Epidermal melanocyte (primary cell): Measurements from ENCODE around the gene TBRG1.
A peak's percentile ranks its signal among the peaks of the same experiment; 100 is the strongest.
"Not testable (repeated sequence)": the region's sequence is repeated elsewhere in the genome, so short reads cannot be mapped to it uniquely, and the experiment has no call there.

ENCODE experiments used
- DNase-seq: peaks from one replicate; pipeline ENCODE4 v3.0.0; 2011; ENCODE audit warnings: low spot score; ENCODE audit not compliant: insufficient read length

TBRG1 gene, protein sequence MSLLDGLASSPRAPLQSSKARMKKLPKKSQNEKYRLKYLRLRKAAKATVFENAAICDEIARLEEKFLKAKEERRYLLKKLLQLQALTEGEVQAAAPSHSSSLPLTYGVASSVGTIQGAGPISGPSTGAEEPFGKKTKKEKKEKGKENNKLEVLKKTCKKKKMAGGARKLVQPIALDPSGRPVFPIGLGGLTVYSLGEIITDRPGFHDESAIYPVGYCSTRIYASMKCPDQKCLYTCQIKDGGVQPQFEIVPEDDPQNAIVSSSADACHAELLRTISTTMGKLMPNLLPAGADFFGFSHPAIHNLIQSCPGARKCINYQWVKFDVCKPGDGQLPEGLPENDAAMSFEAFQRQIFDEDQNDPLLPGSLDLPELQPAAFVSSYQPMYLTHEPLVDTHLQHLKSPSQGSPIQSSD

GRCh38 chr11:124622531-124623451, at the start of gene TBRG1:
Gene TBRG1, plus strand, starts transcription at chr11:124622864. Its CDS starts 220 bp downstream, at chr11:124623084.
- DNase-seq = peak; percentile 85

- no peak for DNase-seq
Measured at GRCh38 chr11:124577716-124578427, 44.8 kb upstream of the TBRG1 start.

- no peak for DNase-seq
Measured at GRCh38 chr11:124578761-124579160, 43.9 kb upstream of the TBRG1 start.

DNA sequence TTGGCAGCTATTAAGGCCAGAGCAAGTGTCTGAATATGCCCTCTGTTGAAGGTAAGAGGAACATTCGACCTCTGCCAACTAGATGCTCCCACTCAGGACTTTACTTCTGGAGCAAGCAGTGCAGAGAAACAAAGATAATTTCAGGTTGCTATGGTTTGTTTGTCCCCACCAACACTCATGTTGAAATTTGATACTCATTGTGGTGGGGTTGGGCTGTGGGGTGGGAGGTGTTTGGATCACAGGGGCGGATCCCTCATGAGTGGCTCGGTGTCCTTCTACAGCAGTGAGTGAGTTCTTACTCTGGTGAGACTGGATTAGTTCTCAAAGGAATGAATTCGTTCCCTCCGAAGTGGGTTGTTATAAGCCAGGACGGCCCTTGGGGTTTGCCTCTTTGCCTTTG, 40.8 kb upstream of the TBRG1 start:
- DNase-seq = no peak

- no peak for DNase-seq
Measured at GRCh38 chr11:124582565-124582964, 40.1 kb upstream of the TBRG1 start.

- no peak for DNase-seq
Measured at GRCh38 chr11:124583781-124584180, 38.9 kb upstream of the TBRG1 start.

DNA sequence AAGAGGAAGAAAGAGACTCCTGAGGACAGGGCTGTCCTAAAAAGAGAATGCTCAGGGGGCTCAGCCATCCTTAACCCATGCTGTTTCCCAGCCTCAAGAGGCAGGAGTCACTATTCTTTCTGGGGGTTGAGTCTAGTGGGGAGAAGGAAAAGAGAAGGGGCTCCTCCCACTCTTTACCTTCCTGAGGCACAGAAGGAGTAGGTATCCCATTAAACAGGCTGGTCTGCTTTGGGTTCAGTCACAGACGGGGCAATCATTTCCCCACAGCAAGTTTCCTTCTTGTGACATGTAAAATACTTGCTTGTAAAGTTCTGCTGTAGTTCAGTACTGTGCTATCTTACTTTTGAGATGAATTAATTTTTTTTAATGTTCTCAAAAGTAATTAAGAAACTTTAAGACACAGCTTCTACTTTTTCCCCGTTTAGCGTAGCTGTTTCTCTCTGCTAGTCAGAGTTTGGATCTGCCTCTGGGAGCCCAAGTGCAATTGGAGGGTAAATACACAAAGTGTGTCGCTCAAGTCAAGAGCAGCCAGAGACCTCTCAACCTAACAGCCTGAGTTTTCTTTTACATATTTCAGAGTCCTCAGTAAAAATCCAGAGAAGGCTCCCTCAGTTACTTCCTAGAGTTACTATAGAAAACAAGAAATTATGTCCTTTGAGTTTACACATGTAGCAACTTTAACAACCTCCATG, 37.8 kb upstream of the TBRG1 start:
- DNase-seq = no peak

GRCh38 chr11:124586238-124586860, 36.3 kb upstream of the TBRG1 start:
- DNase-seq = no peak

GRCh38 chr11:124591430-124591829, 31.2 kb upstream of the TBRG1 start:
- no peak for DNase-seq

DNA sequence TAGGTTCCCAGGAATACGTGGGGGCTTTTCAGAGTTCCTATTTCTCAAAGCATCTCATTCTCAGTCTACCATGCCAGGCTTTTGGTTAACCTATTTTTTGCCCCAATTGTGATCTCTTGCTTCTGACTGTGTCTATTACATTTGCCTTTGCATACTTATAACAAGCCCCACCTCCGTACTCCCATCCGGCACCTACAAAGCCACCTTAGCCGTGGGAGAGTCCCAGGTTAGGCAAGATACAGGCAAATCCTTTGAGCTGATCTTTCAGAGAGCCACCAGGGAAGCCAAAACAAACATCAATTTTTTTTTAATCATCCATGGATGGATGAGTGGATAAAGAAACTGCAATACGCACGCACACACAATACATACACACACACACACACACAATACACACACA, 30.0 kb upstream of the TBRG1 start:
- no peak for DNase-seq

GRCh38 chr11:124595302-124595701, 27.4 kb upstream of the TBRG1 start:
- DNase-seq = no peak

GRCh38 chr11:124597626-124598025, 25.0 kb upstream of the TBRG1 start:
- DNase-seq = no peak

DNA sequence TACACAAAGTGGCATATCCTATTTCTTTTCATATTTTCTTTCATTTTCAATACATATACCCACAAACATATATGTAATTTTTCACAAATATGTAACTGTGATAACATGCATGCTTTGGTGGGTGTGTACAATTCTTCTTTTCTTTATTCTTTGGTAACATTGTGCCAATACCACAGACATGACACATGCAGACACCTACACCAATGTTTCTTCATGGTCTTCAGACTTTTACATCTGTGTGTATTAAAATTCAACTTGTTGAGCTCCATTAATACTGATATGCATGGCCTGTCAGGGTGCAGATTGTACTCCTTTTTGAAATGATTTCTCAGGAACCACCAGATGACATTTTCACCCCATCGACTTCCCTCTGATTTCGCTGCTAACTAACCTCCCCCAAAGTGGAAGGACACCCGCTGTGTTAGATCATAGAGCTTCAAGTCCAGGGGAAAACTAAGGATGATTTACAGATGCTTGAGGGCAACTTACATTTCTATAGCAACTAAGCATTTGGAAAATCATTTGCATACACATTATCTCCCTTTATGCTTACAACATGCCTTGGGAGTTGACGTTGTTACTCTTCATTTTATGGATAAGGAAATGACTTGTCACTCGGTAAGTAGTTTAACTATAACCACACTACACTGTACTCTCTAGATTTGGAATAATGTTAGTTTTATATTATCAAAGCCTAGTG, 21.9 kb upstream of the TBRG1 start:
- DNase-seq = no peak

- DNase-seq = no peak
Measured at GRCh38 chr11:124602193-124602592, 20.5 kb upstream of the TBRG1 start.

GRCh38 chr11:124602723-124603122, 19.9 kb upstream of the TBRG1 start:
- DNase-seq = not testable (repeated sequence)

- no peak for DNase-seq
Measured at GRCh38 chr11:124605719-124606118, 16.9 kb upstream of the TBRG1 start.

DNA sequence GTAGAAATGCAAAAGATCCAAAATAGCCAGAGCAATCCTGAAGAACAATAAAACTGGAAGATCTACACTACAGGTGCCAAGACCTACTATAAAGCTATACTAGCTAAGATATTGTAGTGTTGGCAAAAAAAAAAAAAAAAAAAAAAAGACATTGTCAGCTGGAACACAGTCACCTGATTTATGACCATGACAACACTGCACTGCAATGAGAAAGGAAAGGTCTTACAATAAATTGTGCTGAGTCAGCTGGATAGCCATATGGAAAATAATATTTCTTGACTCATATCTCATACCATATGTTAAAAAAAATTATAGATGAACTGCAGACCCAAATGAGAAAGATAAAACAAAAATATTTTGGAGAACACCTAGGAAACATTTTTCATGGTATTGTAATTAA, 14.5 kb upstream of the TBRG1 start:
- no peak for DNase-seq

- no peak for DNase-seq
Measured at GRCh38 chr11:124610295-124610694, 12.4 kb upstream of the TBRG1 start.

GRCh38 chr11:124611064-124611463, 11.6 kb upstream of the TBRG1 start, which contains the start of gene PANX3:
Gene PANX3, plus strand, starts transcription at chr11:124611428. Its CDS starts 129 bp downstream, at chr11:124611557.
- DNase-seq = no peak

DNA sequence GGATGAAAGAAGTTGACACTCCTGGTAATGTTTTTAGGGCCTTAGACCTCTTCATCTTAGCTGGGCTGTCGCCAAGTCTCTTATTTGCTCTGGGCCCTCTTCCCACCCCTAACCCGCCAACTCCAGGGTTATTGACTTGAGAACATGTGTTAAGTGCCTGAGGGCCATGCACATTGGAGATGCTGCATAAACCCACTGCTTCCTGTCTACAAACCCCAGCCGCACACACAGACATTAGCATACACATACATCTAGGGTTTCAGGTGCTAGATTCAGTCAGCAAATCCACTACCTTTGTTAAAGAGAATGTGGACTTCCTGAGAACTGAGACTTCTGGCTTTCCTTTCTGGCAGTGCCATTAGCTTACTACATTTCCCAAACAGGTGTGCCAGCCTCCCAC, 10.6 kb upstream of the TBRG1 start:
- no peak for DNase-seq
